Measurements from ENCODE around the gene RAB15.

Gene RAB15

DNA sequence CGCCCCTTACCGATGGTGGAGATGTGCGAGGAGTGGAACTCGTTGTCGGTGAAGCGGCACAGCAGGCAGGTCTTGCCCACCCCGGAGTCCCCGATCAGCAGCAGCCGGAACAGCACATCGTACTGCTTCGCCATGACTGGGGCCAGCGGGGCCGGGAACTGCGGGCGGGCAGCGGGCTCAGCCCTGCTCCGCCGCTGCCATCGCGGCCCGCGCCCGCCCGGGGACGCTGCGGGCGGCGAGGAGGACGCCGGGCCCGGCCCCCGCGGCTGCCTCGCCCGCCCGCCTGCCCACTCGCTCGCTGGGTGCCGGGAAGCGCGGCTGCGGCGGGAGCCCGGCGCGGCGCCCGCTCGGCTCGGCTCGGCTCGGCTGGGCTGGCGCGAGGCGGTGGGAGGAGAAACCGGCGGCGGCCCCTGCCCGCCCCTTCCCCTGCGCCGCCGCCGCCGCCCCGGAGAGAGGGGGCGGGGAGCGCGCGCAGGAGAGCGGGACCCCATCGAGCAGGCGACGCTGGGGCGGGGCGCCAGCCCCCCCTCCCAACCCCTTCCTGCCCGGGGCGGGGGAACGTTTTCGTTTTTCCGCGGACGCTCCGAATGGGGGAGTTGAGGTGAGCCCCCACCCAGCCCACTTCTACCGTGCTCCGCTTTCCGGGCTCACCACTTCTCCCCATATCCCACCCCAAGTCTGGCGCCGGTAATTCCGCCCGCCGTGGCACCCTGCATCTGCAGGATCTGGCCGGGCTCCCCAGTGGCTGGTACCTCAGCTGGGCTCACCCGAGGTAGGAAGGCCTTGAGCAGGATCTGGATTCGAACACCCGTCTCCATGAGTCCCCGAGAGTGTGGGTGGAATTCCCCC lies at the start of gene RAB15:
TSS of gene RAB15 (minus strand) at position 394 of the 849 bp plus-strand sequence. CDS start at position 134, 260 bp downstream.
- DNase-seq (ENCODE audit: low read depth), result no peak

DNA sequence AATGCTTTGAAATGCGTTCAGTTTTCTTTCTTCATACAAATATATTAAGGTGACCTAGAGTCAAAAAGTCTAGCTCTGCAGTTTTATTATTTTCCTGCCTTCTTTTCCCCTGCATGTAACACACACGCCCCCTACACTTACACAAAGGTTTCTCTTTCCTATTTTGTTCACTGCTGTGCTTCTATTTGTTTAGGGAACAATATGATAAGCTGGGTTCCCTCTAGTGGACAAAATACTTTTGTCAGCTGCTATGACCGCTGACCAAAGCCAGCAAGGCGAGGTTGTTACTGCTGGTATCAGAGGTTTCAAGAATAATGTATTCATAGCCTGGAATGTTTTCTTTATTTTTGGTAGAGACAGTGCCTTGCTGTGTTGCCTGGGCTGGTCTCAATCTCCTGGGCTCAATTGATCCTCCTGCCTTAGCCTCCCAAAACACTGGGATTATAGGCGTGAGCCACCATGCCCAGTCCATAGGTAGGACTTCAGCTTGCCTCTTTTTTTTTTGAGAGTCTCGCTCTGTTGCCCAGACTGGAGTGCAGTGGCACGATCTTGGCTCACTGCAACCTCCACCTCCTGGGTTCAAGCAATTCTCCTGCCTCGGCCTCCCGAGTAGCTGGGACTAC lies 47.9 kb upstream of the RAB15 start:
- peak; percentile 58 for DNase-seq (ENCODE audit: low read depth)

DNA sequence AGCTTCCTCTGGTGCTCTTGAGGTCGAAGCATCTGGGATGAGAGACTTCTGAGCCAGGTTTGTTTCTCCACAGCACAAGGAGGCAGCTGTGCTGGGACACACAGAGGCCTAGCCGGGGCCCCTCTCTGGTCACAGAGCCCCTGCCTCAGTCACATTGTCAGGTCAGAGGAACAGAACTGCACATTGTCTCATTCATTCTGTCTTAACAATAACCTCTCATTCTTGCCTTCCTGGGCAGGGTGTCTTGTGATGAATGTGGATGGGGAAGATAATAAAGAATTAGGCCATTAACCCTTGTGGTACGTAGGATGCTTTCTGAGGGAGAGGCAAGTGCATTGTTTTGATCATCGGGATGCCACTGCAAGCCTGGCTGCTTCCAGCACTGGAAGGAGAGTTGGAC lies 44.3 kb upstream of the RAB15 start:
- DNase-seq (ENCODE audit: low read depth), result no peak

DNA sequence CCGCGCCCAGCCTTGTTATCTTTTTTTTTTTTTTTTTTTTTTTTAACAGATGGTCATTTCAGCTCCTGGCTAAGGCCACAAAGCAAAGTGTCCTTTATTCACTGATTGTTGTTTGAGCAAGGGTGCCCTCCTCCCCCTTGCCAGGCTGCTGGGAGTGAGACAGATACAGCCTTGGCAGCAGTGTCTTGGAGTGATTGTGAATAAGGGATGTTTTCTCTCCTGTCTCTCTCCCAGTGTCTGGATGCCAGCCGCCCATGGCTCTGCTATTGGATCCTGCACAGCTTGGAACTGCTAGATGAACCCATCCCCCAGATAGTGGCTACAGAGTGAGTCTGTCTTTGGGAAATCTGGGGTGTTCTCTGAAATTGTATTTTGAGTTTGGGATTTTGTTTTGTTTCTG lies 43.3 kb upstream of the RAB15 start:
- DNase-seq (ENCODE audit: low read depth), result no peak

DNA sequence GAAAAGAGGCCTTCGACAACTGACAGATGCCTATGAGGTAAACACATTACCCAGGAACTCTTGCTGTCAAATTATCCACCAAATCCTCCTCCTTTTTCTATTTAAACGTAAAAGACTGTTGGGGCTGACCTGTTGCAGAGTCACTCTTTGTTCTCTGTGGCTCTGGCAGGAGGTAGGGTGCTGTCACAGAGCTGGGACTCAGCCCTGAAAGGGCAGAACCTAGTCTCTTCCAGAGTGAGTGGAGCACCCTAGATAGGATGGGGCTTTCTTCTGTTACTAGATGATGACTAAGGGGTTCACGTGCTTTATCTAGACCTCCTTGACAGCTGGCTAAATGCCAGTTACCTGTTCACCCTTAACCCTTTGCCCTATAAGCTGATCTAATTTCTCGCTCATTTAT lies 40.2 kb upstream of the RAB15 start:
- no peak for DNase-seq (ENCODE audit: low read depth)

DNA sequence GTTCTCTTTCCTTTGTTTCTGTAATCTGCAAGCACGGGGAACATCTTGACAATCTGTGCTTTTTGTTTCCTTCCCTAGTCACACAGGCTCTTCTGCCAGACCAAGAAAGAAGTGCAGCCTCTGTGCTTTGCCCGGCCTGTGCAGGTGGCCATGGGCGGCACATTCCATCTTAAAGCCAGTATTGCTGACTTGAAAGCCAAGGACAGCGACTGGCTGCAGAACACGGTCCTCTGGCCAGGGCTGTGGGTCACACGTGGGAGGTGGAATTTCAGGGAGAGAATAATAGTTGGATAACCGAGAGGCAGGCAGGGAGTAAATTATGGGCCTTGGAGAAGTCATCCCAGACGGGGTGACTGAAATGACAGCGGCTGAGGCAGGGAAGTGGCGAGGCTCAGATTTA lies 39.4 kb upstream of the RAB15 start:
- DNase-seq (ENCODE audit: low read depth), result no peak

DNA sequence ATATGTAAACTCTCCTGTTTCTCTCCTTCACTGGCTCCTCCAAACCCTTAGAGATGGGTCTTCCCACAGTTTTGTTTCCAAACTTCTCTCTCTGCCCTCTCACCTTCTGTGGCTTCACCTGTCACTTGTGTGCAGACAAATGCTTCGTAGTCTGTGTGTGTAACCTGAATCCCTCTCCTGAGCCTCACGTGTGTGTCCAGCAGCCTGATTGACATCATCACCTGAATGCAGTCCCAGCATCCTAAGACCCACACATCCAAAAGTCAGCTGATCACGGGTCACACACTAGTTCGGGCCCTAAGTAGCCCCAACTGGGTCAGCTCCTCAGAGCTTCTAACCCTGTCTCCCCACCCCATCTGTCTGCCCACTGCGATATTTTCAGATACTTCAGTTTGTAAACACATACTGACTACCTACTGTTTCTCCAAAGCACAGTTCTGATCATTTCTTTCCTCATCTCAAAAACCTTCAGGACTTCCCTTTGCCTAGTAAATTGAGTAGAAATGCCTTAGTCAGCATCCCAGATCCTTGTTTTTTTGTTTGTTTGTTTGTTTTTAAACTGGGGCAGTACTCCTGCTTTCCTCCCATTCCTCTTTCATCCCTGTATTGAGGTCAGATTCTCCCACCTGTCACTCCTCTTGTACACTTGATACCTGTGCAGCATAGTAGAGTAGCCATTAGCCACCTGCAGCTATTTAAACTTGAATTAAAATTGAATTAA lies 38.2 kb upstream of the RAB15 start:
- no peak for DNase-seq (ENCODE audit: low read depth)

DNA sequence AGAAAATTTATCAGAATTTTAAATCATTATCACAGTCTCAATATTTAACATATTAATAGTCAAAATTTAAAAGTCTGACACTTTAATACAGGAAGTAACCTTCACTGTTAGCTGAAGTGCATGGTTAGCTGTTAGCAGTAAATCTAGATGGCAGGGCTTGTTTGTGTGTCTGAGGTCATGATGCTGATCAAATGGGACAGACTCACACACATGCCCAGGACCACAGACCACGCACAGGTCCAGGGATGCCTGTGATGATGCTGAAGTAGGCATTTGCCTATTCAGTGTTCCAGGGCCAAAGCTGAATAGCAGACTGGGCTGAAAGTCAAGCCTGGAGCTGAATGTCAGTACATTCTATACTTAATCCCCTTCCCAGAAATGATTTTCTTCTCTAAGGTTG lies 35.1 kb upstream of the RAB15 start:
- DNase-seq (ENCODE audit: low read depth), result no peak

DNA sequence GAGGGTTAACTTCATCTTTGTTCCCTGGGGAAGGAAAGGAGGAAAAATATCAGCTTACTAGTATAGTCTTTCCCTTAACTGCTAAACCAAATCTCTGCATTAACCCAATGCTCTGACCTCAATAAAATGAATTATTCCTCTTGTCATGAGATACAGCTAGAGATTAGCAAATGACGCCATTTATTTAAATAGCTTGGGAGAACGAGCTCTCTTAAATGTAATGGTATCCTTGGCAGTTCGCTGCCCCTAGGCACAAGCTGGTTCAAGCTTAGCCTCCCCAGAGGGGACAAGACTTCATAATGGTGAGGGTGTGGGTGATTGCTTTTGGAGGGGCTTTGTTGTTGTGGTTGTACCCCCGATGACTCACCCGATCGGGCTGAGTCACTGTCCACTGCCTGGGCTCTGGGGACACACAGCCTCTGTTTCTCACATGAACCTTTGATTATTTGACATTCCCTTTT lies 34.2 kb upstream of the RAB15 start:
- no peak for DNase-seq (ENCODE audit: low read depth)

DNA sequence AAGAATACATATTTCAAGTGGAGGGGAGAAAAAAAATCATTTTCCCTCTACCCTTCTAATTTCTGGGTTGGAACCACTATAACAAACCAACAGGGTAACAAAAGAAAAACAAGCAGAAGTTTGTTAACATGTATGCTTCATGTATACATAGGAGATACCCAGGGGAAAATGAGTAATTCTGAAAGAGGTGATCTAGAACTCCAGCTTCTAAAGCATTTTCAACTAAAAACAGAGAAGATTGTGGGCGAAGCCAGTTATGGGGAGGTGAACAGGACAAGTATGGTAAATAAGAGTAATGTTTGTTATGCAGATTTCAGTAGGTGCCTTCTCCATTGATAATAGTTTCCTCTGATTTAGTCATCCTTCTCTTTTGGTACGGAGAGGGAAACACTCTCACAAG lies 31.3 kb upstream of the RAB15 start:
- DNase-seq (ENCODE audit: low read depth), result no peak

DNA sequence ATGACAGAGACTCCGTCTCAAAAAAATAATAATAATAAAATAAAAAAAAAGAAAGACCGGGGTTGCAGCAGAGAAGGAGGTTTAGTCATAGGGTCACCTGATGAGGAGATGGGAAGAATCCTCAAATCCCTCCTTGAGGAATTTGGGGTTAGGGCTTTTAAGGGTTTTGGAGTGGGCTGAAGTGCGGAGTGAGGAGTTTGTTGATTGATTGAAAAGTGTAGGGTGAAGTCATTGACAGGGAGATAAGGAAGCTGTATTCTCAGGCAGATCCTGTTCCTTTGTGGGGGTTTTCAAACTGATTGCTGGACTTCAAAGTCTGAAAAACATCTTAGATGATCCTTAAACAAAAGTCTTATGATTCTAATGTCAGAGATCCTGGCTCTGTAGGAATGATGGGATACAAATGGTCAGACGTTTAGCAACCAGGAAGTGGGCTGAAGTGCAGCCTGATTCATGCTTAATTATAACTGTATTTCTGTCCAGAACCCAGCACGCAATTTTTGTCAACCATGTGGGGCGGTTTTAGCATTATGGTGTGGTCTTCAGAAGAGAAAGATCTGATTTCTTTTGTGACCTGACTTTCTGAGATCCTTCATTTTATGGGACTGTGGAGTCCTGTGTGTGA lies 30.6 kb upstream of the RAB15 start:
- no peak for DNase-seq (ENCODE audit: low read depth)

DNA sequence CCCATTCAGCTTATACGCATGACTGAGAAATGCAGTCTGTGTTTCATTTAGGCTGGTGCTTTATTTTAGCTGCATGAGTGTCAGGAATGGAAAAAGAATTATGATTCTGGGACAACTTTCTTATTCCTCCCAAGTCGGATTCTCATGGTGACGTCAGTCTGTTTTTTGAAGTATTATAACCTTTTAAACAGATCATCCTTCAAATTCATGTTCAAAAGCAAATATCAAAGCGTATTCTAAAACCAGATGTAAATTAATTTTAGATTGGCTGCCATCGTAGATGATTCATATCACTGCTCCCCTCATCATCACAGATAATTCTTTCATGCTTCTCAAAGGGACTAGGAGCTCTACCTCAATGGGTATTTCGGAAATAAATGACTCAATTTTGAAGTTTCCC lies 29.6 kb upstream of the RAB15 start:
- no peak for DNase-seq (ENCODE audit: low read depth)

DNA sequence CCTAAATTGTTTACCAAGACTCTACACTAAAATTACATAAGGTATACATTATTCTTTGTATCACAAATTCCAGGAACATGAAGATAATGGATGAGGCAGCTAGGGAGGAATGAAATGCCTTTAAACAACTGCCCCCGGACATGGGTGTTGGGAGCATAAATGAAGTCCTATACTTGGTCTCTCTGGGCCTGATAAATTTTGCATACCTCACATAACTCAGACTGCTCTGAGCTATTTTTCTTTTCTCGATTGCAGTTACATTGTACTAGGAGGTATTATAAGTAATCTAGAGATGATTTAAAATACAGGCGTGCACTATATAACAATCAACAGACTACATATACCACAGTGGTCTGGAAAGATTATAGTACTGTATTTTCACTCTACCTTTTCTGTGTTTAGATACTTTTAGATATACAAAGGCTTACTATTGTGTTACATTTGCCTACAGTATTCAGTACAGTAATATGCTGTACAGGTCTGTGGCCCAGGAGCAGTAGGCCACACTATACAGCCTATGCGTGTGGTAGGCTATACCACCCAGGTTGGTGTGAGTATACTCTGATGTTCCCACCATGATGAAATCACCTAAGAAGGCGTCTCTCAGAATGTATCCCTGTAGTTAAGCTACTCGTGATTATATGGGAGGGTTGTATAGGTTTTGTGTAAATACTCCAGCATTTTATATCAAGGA lies 28.9 kb upstream of the RAB15 start:
- DNase-seq (ENCODE audit: low read depth), result no peak

DNA sequence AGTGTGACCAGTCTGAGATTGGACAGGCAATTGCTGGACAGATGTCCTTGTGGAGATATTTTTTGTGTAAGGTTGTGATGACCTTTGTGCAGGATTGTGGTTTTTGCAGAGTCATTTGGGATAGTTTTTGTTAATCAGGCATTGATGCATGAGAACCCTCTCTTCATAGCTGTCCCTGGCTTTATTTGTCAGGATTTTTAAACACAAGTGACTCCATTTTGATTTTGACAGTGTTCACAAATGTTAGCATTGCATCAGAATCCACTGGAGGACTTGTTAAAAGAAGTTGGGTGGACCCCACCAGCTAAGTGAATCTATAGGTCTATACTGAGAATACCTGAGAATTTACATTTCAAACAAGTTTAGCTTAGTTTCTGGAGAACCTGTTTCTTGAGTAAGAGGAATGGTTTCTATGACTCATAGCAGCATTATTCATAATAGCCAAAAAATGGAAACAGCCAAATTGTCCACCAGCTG lies 26.4 kb upstream of the RAB15 start:
- DNase-seq (ENCODE audit: low read depth), result no peak

DNA sequence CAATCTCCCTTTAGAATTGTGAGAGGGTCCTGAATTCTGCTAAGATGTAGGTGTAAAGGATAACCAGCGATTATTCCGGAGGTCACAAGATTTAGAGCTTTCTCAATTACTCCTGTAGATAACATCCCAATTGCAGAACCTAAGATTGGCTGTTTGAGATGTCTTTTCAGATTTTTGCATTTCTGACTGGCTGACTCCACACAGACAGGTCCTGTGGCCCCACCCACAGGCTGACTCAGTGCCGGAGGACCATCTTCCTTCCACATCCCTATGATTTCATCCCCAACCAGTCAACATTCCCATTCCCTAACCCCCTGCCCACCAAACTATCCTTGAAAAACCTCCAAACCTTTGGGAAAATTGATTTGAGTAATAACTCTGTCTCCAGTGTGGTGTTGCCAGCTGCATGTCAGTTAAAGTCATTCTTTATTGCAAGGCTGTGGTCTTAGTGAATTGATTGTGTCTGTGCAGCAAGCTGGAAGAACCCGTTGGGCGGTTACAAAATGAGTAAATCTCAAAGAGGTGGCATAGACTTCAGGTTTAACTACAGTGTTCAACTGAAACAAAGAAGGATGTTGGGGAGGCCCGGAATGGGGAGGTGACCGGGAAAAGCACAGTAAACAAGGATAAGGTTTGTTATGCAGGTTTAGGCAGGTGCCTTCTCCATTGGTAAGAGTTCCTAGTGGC lies 25.1 kb upstream of the RAB15 start:
- DNase-seq (ENCODE audit: low read depth), result no peak

DNA sequence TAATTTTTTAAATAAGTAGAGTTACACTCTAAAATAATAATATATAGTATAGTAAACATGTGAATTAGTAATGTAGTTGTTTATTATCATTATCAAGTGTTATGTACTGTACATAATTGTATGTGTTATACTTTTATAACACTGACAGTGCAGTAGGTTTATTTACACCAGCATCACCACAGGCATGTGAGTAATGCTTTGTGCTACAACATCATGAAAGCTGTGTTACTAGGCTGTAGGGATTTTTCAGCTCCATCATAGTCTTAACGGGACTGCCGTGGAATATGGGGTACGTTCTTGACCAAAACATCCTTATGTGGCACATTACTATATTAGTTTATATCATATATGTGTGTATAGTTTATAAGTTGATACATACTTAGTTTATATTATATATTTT lies 23.2 kb upstream of the RAB15 start:
- no peak for DNase-seq (ENCODE audit: low read depth)

DNA sequence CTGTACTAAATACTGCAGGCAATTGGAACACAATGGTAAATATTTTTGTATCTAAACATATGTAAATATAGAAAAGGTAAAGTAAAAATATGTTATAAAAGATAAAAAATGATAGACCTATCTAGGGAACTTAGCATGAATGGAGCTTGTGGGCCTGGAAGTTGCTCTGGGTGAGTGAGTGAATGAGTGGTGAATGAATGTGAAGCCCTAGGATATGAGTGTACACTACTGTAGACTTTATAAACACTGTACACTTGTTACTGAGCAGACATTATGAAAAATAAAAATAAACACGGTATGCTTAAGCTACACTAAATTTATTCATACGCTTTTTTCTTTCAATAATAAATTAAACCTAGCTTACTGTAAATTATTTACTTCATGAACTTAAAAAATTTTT lies 22.4 kb upstream of the RAB15 start:
- DNase-seq (ENCODE audit: low read depth), result no peak

DNA sequence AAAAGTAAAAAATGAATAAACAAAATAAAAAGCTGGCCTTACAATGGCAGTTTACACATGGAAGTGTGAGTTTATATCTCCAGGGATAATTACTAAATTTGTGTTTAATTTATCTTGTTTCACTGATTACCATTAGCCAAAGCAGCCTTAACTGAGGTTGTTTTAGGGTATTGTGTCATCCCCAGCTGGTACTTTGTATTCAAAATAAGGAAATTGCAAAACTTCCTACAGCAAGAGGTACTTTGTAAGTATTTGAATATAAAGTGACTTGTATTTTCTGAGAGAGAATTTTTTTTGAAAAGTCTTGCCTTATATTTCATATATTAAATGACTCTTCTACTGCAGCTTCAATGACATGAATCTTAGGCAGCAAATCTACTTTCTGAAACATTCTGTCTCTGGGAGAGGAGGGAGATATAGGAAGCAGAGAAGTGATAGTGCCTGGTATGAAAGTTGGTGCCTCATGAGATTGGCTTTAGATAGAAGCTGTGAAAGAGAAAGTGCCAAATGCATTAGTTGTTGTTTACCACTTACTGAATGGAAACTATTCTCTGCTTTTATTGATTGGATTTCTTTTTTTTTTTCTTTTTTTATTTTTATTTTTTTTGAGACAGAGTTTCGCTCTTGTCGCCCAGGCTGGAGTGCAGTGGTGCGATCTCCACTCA lies 21.3 kb upstream of the RAB15 start:
- no peak for DNase-seq (ENCODE audit: low read depth)

DNA sequence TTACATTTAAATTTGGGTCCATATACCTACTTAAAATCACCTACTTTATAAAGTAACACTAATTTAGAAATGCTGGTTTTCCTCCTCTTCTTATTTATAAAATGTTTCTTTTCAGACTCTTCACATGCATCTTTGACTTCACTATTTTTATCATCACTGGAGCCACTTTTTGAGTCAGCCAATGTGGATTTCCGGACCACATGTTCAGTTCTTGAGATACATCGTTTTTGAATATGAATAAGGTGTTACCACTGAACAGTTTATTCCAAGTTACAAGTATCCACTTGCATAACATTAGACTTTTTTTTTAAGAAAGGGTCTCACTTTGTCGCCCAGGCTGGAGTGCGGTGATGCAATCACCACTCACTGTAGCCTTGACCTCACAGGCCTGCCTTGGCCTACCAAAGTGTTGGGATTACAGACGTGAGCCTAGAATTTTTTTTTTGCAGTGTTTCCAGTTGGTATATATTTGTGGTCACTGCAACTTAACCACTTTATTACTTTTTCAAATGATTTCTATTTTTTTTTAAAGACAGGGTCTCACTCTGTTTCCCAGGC lies 20.3 kb upstream of the RAB15 start:
- no peak for DNase-seq (ENCODE audit: low read depth)

DNA sequence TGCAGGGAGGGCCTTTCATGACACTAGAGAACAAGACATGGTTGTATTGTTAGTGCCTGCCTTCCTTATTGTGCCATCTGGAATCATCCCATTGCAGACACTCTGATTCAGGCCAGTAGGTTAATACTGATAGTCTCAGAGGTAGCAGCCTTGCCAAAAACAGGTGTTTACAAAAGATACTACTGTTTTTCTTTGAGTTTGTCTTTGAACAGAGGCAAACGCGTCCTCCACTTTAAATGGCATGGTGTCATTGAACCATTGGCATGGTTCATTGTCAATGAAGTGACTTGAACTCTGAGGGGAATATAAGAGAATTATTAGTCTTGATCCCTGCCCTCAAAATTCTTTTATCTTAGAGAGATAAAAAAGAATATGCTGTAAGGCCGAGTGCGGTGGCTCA lies 18.8 kb upstream of the RAB15 start:
- no peak for DNase-seq (ENCODE audit: low read depth)

All from fibroblast of the conjunctiva (primary cell).